ENCODE measurements around the gene C16orf87.

DNA sequence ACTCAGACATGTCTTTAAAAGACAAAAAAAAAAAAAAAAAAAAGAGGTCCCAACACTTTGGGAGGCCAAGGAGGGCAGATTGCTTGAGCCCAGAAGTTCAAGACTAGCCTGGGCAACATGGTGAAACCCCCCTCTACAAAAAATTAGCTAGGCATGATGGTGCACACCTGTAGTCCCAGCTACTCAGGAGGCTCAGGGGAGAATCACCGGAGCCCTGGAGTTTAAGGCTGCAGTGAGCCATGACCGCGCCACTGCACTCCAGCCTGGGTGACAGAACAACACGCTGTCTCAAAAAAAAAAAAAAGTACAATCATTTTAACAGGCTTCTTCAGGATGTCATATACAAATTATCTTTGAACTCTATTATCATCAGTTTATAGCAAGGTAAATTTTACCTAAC lies 22.0 kb downstream of the C16orf87 start:
- TF ChIP-seq YY1 (IDR thresholded peaks at IDR 0.05; ENCODE audit: insufficient read depth, insufficient read length) (no peak), ZNF274 (IDR thresholded peaks at IDR 0.05; ENCODE audit: low read depth, low read length) (no peak), SUZ12 (IDR thresholded peaks at IDR 0.05; ENCODE audit: extremely low read depth, insufficient read depth, insufficient read length) (no peak)
